HepG2 (cell line): ENCODE results near the gene CERS5. TPM values are rescaled to one million over a fixed set of nuclear protein-coding genes. Genes with fewer than 3 reads are reported as not detected.

Experiments used
- ATAC-seq: fragments of 200-7000 bp; cut with Tn5 transposase; 3 replicates; pipeline ENCODE4 v1.9.1; 2020; ENCODE audit warnings: mild to moderate bottlenecking, moderate library complexity
- BruUV-seq: library from RNA; stranded (reverse); fragments of 400-500 nt; replicated peaks from 2 replicates; lab custom pipeline; 2021; lab: Mats Ljungman, UMichigan
- CTCF ChIA-PET: fragments of 300-600 bp; formaldehyde crosslinking; extraction: SDS; loops from one replicate; lab custom pipeline; 2021; ENCODE audit warnings: low total read pairs, inconsistent platforms, low intra/inter-chr PET ratio; lab: Yijun Ruan, JAX
- POLR2A ChIA-PET: fragments of 350-600 bp; sonication (Branson Sonifier 250); formaldehyde crosslinking; loops from one replicate; lab custom pipeline; 2020; ENCODE audit warnings: antibody characterized with exemption, inconsistent platforms; lab: Yijun Ruan, JAX
- DNase-seq: peaks from one replicate; pipeline ENCODE4 v3.0.0-alpha.2; 2015; ENCODE audit warnings: low spot score
- FAIRE-seq: peaks from 3 replicates; lab custom pipeline; 2011; peaks lifted over from hg19 to GRCh38; lab: Jason Lieb, UNC
- H2AFZ ChIP-seq: one replicate; pipeline ENCODE4 v1.6.1; 2011; ENCODE audit warnings: low read length, inconsistent platforms
- H3K27ac ChIP-seq: fragments of 300-600 bp; 3 replicates; pipeline ENCODE4 v1.8.0; 2011; ENCODE audit warnings: mixed run types, mild to moderate bottlenecking, mixed read lengths, low read length, inconsistent platforms; ENCODE audit not compliant: insufficient read depth; ENCODE audit errors: extremely low read length
- H3K27me3 ChIP-seq, 2 experiments: fragments of 200-600 bp in 1 of 2; 2 replicates in 1 of 2; 3 replicates in 1 of 2; pipeline versions ENCODE4 v1.6.0 to v1.8.0; 2011; ENCODE audit warnings: low read length in 2 of 2, mild to moderate bottlenecking in 2 of 2, moderate library complexity in 2 of 2, inconsistent platforms in 1 of 2; ENCODE audit not compliant: insufficient read depth in 2 of 2, control insufficient read depth in 1 of 2
- H3K36me3 ChIP-seq, 2 experiments: fragments of 200-600 bp in 1 of 2; replicated peaks in 1 of 2; 2 replicates in 1 of 2; 3 replicates in 1 of 2; pipeline versions ENCODE4 v1.5.1 to v1.8.0; 2011; ENCODE audit warnings: low read length in 2 of 2, inconsistent platforms in 1 of 2; ENCODE audit not compliant: insufficient read depth in 2 of 2, control insufficient read depth in 1 of 2
- H3K4me1 ChIP-seq: 2 replicates; pipeline ENCODE4 v1.5.1; 2012; ENCODE audit warnings: low read length, inconsistent platforms; ENCODE audit not compliant: insufficient read depth
- H3K4me2 ChIP-seq: 2 replicates; pipeline ENCODE4 v1.6.0; 2011; ENCODE audit warnings: low read depth, low read length, inconsistent platforms
- H3K4me3 ChIP-seq, 3 experiments: fragments of 200-600 bp in 1 of 3; sonication (generic), shearing (Covaris generic) in 1 of 3; replicated peaks in 1 of 3; 2 replicates each; pipeline ENCODE4 v1.5.1; 2011 to 2016; ENCODE audit warnings: low read length in 3 of 3, inconsistent platforms in 2 of 3, low read depth in 2 of 3, mild to moderate bottlenecking in 2 of 3, control low read depth in 1 of 3, mixed read lengths in 1 of 3; ENCODE audit not compliant: insufficient read depth in 1 of 3
- H3K79me2 ChIP-seq: one replicate; pipeline ENCODE4 v1.6.1; 2011; ENCODE audit warnings: low read length, inconsistent platforms; ENCODE audit not compliant: insufficient read depth
- H3K9ac ChIP-seq: 2 replicates; pipeline ENCODE4 v1.6.0; 2011; ENCODE audit warnings: mild to moderate bottlenecking, low read depth, low read length, inconsistent platforms; ENCODE audit not compliant: insufficient read depth
- H3K9me3 ChIP-seq: 2 replicates; pipeline ENCODE4 v1.5.1; 2012; ENCODE audit warnings: mild to moderate bottlenecking, low read length
- H4K20me1 ChIP-seq: 2 replicates; pipeline ENCODE4 v1.6.0; 2011; ENCODE audit warnings: inconsistent platforms, mild to moderate bottlenecking, low read length, moderate library complexity; ENCODE audit not compliant: insufficient read depth
- CBFB ChIP-seq: sonication (generic); formaldehyde crosslinking; IDR thresholded peaks from 2 replicates; pipeline ENCODE4 v1.4.0; 2020; ENCODE audit warnings: missing genetic modification reagents
- ISL2 ChIP-seq: sonication (generic); formaldehyde crosslinking; IDR thresholded peaks from 2 replicates; pipeline ENCODE4 v1.5.0; 2020; ENCODE audit warnings: missing genetic modification reagents
- SNAI1 ChIP-seq: sonication (generic); formaldehyde crosslinking; IDR thresholded peaks from 2 replicates; pipeline ENCODE4 v1.5.0; 2020; ENCODE audit warnings: mild to moderate bottlenecking, missing genetic modification reagents, borderline replicate concordance
- TOE1 ChIP-seq: sonication (generic); formaldehyde crosslinking; IDR thresholded peaks from 2 replicates; pipeline ENCODE4 v1.4.0; 2020; ENCODE audit warnings: mild to moderate bottlenecking, missing genetic modification reagents
- ZMAT3 ChIP-seq: sonication (generic); formaldehyde crosslinking; conservative IDR thresholded peaks from 2 replicates; pipeline ENCODE4 v1.7.0; 2021; ENCODE audit warnings: missing genetic modification reagents
- ZNF224 ChIP-seq: sonication (generic); formaldehyde crosslinking; IDR thresholded peaks from 2 replicates; pipeline ENCODE4 v1.5.0; 2020; ENCODE audit warnings: mild to moderate bottlenecking, missing genetic modification reagents
- ZNF317 ChIP-seq: sonication (generic); formaldehyde crosslinking; IDR thresholded peaks from 2 replicates; pipeline ENCODE4 v1.5.0; 2020; ENCODE audit warnings: mild to moderate bottlenecking, missing genetic modification reagents
- ZNF777 ChIP-seq: sonication (generic); formaldehyde crosslinking; IDR thresholded peaks from 2 replicates; pipeline ENCODE4 v1.4.0; 2020; ENCODE audit warnings: missing genetic modification reagents
- WGBS: methylation state at CpG from one replicate; pipeline ENCODE4 v1.1.6; 2017; ENCODE audit warnings: low lambda C conversion rate; 5-methylcytosine and 5-hydroxymethylcytosine counted together
- in situ Hi-C: cut with HindIII; loops from 2 replicates; pipeline ENCODE4 v1.10.0; 2017; ENCODE audit warnings: low pct_unique_long_range_greater_than_20kb; ENCODE audit not compliant: extremely low pct_ligation_motif_present
- intact Hi-C: fragments of 100-400 bp; cut with micrococcal nuclease; formaldehyde crosslinking; loops from one replicate; pipeline ENCODE4 v1.10.0; 2022; ENCODE audit not compliant: unreplicated experiment
- polyA plus RNA-seq, 8 experiments: library from polyadenylated mRNA; depleted of rRNA in 3 of 8; stranded (reverse) in 7 of 8; unstranded in 1 of 8; fragments of >200 nt; fragmentation: Illumina TruSeq in 4 of 8; extraction: Trizol in 4 of 8; gene quantifications; 2 replicates each; pipeline versions ENCODE4 v1.2.1 to v1.2.3, GENCODE V29; 2011 to 2016; ENCODE audit warnings: low read depth in 4 of 8, missing spikeins in 1 of 8, mixed read lengths in 1 of 8; ENCODE audit not compliant: insufficient read depth in 1 of 8
- total RNA-seq, 5 experiments: library from RNA; depleted of rRNA; stranded (reverse); fragments of >200 nt; fragmentation: Illumina TruSeq; extraction: Trizol; gene quantifications; 2 replicates each; pipeline ENCODE4 v1.2.3, GENCODE V29; 2016; ENCODE audit warnings: low read depth in 1 of 5
- TF ChIP-seq, protein P1 (sequence below): fragments of 450-650 bp; IDR thresholded peaks from 2 replicates; pipeline ENCODE4 v1.6.1; 2017; ENCODE audit warnings: mild to moderate bottlenecking
- TF ChIP-seq, protein P2 (sequence below): sonication (generic); formaldehyde crosslinking; IDR thresholded peaks from 2 replicates; pipeline ENCODE4 v1.5.0; 2020; ENCODE audit warnings: mild to moderate bottlenecking, missing genetic modification reagents, moderate library complexity
- TF ChIP-seq, protein P3 (sequence below): sonication (generic); formaldehyde crosslinking; IDR thresholded peaks from 2 replicates; pipeline ENCODE4 v1.5.0; 2020; ENCODE audit warnings: missing genetic modification reagents, mild to moderate bottlenecking, borderline replicate concordance
- TF ChIP-seq, protein P4 (sequence below): sonication (generic); formaldehyde crosslinking; IDR thresholded peaks from 2 replicates; pipeline ENCODE4 v1.4.0; 2020; ENCODE audit warnings: mild to moderate bottlenecking, low read depth, missing genetic modification reagents
- TF ChIP-seq, protein P5 (sequence below), 2 experiments: sonication (generic) in 1 of 2; formaldehyde crosslinking in 1 of 2; IDR thresholded peaks; 2 replicates each; pipeline versions ENCODE4 v1.5.1 to v1.6.1; 2011 to 2020; ENCODE audit warnings: borderline replicate concordance in 1 of 2, low read depth in 1 of 2, low read length in 1 of 2, mild to moderate bottlenecking in 1 of 2, missing genetic modification reagents in 1 of 2, moderate library complexity in 1 of 2

Gene CERS5
- total and polyA plus RNA-seq, 2 of the 13 experiments (the other 11 are each of a cell fraction or from before 2014, with no cell fraction given), result 22.3 to 48.8 TPM

DNA sequence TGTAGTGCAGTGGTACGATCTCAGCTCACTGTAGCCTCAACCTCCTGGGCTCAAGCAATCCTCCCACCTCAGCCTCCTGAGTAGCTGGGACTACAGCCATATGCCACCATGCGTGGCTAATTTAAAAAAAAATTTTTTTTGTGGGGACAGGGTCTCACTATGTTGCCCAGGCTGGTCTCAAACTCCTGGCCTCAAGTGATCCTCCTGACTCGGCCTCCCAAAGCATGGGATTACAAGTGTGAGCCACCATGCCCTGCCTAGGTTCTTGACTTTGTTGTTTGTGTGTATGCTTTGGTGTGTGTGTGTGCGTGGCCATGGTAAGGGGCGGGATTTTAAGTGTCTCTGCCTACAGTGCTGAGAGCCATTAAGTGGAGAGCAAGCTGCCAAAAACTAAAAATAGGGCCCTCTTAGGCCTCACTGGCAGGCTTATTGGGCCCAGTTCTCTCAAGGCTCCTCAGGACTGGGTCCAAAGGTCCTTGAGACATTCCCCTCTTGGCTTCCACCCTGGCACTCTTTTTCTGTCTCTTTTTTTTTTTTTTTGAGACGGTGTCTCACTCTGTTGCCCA, 50.0 kb downstream of the CERS5 start:
- WGBS, result 91% methylated on average over 5 of the region's 6 CpGs
- Histone ChIP-seq H3K27ac (no peak overlapping the region), H3K4me1 (0 out of 2 replicates have a peak, but pooled peaks cover 12% of the 10 kb centered on the region), H3K4me2 (no peak overlapping the region), H3K9me3 (no peaks in the 10 kb centered on the region), H3K4me3 (no peak overlapping the region), H3K27me3 (no peaks in the 10 kb centered on the region; a peak in 1 of 5 replicates), H3K79me2 (peaks cover 20% of the 10 kb centered on the region), H4K20me1 (no peaks in the 10 kb centered on the region), H3K9ac (no peak overlapping the region), H2AFZ (no peak overlapping the region), H3K36me3 (peaks cover 3 to 25% of the 10 kb centered on the region in 2 experiments; a peak in 4 of 5 replicates)
- BruUV-seq, result no TSS peak
- no peak for ATAC-seq
- ChIA-PET CTCF (no interaction called here), POLR2A (interaction anchor here (0.9 to 1.5 kb wide), 3 partner anchors 9 to 32 kb away, joined by 3 to 5 read pairs (median 4); partner anchors contain the start of genes GPD1 and SMARCD1)
- intact Hi-C loops (no loop called here), in situ Hi-C loops (no loop called here)
- no peak for FAIRE-seq
- DNase-seq, result no peak
- no peak for TF ChIP-seq CBFB (CRISPR knock-in tag)
- TF ChIP-seq ZNF777 (CRISPR knock-in tag), result no peak
- no peak for TF ChIP-seq ISL2 (CRISPR knock-in tag)
- TF ChIP-seq, protein P1, sequence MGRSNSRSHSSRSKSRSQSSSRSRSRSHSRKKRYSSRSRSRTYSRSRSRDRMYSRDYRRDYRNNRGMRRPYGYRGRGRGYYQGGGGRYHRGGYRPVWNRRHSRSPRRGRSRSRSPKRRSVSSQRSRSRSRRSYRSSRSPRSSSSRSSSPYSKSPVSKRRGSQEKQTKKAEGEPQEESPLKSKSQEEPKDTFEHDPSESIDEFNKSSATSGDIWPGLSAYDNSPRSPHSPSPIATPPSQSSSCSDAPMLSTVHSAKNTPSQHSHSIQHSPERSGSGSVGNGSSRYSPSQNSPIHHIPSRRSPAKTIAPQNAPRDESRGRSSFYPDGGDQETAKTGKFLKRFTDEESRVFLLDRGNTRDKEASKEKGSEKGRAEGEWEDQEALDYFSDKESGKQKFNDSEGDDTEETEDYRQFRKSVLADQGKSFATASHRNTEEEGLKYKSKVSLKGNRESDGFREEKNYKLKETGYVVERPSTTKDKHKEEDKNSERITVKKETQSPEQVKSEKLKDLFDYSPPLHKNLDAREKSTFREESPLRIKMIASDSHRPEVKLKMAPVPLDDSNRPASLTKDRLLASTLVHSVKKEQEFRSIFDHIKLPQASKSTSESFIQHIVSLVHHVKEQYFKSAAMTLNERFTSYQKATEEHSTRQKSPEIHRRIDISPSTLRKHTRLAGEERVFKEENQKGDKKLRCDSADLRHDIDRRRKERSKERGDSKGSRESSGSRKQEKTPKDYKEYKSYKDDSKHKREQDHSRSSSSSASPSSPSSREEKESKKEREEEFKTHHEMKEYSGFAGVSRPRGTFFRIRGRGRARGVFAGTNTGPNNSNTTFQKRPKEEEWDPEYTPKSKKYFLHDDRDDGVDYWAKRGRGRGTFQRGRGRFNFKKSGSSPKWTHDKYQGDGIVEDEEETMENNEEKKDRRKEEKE, result no peak
- TF ChIP-seq TOE1, result no peak
- no peak for TF ChIP-seq ZNF224 (CRISPR knock-in tag)
- TF ChIP-seq, protein P2, sequence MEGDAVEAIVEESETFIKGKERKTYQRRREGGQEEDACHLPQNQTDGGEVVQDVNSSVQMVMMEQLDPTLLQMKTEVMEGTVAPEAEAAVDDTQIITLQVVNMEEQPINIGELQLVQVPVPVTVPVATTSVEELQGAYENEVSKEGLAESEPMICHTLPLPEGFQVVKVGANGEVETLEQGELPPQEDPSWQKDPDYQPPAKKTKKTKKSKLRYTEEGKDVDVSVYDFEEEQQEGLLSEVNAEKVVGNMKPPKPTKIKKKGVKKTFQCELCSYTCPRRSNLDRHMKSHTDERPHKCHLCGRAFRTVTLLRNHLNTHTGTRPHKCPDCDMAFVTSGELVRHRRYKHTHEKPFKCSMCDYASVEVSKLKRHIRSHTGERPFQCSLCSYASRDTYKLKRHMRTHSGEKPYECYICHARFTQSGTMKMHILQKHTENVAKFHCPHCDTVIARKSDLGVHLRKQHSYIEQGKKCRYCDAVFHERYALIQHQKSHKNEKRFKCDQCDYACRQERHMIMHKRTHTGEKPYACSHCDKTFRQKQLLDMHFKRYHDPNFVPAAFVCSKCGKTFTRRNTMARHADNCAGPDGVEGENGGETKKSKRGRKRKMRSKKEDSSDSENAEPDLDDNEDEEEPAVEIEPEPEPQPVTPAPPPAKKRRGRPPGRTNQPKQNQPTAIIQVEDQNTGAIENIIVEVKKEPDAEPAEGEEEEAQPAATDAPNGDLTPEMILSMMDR (CRISPR knock-in tag), result no peak
- no peak for TF ChIP-seq ZNF317
- TF ChIP-seq SNAI1 (CRISPR knock-in tag), result no peak
- TF ChIP-seq, protein P3, sequence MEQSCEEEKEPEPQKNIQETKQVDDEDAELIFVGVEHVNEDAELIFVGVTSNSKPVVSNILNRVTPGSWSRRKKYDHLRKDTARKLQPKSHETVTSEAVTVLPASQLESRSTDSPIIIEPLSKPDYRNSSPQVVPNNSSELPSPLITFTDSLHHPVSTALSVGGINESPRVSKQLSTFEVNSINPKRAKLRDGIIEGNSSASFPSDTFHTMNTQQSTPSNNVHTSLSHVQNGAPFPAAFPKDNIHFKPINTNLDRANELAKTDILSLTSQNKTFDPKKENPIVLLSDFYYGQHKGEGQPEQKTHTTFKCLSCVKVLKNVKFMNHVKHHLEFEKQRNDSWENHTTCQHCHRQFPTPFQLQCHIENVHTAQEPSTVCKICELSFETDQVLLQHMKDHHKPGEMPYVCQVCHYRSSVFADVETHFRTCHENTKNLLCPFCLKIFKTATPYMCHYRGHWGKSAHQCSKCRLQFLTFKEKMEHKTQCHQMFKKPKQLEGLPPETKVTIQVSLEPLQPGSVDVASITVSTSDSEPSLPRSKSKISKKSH (CRISPR knock-in tag), result no peak
- TF ChIP-seq ZMAT3 (CRISPR knock-in tag), result no peak
- TF ChIP-seq, protein P4, sequence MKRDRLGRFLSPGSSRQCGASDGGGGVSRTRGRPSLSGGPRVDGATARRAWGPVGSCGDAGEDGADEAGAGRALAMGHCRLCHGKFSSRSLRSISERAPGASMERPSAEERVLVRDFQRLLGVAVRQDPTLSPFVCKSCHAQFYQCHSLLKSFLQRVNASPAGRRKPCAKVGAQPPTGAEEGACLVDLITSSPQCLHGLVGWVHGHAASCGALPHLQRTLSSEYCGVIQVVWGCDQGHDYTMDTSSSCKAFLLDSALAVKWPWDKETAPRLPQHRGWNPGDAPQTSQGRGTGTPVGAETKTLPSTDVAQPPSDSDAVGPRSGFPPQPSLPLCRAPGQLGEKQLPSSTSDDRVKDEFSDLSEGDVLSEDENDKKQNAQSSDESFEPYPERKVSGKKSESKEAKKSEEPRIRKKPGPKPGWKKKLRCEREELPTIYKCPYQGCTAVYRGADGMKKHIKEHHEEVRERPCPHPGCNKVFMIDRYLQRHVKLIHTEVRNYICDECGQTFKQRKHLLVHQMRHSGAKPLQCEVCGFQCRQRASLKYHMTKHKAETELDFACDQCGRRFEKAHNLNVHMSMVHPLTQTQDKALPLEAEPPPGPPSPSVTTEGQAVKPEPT (CRISPR knock-in tag), result no peak
- TF ChIP-seq, protein P5, sequence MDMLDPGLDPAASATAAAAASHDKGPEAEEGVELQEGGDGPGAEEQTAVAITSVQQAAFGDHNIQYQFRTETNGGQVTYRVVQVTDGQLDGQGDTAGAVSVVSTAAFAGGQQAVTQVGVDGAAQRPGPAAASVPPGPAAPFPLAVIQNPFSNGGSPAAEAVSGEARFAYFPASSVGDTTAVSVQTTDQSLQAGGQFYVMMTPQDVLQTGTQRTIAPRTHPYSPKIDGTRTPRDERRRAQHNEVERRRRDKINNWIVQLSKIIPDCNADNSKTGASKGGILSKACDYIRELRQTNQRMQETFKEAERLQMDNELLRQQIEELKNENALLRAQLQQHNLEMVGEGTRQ (IDR thresholded peaks at IDR 0.05; ENCODE audit: low read depth, low read length), result no peak
- TF ChIP-seq, protein P5 (CRISPR knock-in tag; IDR thresholded peaks at IDR 0.05; ENCODE audit: borderline replicate concordance), result no peak
